Middle frontal gyrus (tissue), 1 donor: ENCODE measurements around the gene JPH2.
"Not testable (repeated sequence)": the region's sequence is repeated elsewhere in the genome, so short reads cannot be mapped to it uniquely, and the experiment has no call there.

Source experiments
- DNase-seq: peaks from one replicate; pipeline ENCODE4 v3.0.0-alpha.2; 2015; ENCODE audit warnings: low spot score; ENCODE audit errors: extremely low spot score

Gene JPH2

DNA sequence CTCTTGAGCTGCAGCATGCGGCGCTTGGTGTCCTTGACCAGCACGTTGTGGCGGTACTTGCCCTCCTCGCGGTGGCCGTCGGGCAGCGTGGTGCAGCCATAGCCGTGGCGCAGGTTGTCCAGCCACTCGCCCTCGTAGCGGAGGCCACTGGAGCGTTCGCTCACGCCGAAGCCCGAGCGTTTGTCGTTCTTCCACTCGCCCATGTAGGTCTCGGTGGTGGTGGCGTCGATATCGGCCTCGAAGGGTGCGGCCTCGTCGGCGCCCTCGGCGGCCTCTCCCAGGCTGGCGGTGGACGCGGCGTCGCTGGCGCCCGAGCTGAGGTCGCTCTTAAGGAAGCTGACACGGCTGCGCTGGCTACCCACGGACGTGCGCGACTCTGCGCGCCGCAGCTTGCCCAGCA is 27.3 kb downstream of the JPH2 start:
- no peak for DNase-seq

DNA sequence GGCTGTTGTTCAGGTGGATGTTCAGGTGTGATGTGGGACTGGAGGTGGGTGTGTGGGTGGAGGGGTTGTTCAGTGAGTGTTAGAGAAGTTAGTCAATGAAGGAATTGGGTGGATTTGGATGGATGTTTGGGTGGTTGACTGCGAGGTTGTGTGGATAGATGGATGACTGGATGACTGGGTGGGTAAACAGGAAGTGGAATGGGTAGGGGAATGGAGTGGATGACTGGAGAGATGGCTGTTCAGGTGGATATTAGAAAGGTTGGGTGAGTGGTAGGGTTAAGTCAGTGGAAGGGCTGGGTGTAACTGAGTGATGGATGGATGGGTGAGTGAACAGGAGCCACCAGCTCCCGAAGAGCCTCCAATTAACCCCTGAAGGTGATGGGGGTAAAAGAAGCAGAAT is 27.9 kb downstream of the JPH2 start:
- no peak for DNase-seq

DNA sequence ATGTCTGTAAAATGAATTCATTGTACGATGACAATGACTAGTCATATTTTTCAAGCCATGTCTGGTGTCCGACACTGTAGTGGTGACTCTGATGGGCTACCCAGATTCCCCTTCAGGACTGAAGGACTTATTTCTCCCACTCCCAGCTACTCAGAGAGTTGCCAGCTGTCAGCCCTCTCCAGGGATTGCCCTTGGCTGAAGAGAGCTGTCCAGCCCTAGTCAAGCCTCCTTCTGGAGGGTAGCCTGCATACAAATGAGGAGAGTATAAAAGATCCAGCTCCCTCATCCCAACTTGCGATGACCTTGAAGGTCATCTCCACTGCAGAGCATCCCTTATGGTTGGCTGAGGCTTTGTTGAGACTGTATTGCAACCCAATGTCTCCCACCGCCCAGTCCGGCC is 29.9 kb downstream of the JPH2 start:
- no peak for DNase-seq

DNA sequence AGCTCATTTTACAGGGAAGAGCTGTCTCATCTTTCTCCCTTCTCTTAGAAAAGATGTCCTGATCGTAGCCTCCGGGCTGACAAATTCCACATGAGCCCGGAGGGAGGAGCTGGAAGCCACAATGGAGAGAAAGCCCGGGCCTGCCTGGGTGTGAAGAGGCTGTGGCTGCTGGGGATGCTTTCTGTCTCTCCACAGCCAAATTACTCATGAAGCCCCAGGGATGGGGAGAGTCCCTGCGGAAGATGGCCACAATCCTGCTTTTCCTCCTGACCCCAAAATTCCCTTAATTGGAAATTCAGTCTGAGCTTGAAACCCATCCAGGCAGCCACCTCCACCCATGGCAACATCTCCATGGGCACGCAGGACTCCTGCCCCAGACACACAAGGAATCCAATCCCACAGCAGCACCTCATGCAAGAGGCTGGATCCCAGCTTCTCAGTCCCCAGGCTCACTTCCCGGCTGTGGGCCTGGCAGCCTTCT is 32.4 kb downstream of the JPH2 start:
- no peak for DNase-seq

DNA sequence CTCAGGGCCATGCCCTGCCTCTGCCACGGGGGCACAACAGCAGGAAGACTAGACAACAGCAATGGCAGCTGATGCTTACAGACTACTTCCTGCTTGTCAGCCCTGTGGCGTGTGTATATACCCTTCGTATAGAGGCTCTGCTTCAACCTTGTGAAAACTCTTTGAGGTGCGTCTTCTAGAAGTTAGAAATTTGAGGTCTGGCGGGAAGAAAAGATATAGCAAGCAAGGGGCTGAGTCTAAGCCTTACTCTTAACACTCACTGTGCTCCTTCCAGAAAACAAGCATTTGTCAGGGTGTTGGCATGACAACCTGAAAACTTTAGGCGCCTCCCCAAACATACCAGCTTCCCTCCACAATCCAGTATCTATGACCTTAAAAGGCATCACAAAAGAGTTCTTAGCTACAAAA is 33.3 kb downstream of the JPH2 start:
- no peak for DNase-seq

DNA sequence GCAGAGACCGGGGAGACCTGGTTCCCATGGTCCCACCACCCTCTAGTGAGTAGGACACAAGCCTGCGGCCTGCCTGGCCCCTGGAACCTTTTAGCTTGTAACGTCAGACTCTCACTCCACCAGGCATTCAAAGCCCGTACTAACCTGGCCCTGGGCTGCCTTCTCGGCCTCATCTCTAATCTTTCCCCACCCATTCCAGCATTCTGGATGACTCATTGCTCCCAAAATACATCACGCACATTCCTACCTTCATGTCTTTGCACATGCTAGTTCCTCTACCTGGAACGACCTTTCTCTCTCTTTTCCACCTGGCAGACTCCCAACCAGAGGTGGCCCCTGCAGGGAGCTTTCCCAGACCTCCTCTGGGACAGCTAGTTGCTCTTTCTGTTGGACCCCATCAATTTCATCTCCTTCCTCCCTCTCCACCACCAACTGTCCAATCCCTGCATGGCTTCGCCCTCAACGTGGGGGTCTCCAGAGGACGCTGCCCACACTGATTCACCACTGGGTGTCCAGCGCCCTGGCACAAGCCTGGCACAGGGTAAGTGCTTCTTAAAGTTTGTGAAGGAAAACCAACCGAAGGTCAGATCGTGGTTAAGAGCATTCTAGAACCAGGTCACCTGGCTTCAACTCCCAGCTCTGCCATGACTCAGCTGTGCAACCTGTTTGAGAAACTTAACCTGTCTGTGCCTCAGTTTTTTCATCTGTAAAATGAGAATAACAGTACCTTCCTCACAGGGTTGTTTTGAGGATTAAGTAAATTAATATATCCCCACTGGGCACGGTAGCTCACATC is 35.2 kb downstream of the JPH2 start:
- DNase-seq: no peak

DNA sequence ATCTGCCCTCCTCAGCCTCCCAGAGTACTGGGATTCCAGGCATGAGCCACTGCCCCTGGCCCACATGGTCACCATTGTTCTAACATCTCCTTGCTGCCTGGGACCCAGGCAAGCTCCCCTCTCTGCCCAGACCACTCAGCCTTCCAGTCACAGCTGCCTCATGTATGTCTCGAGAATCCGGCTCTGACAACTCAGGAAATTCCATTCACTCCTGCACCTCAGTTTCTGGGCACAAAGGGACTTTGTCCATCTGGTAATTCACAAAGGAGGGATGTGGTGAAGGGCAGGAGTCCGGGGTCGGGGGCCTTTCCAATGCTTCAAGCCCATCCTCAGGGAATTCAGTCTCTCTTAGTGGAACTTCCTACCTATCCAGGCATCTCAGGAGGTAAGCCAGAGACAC is 40.7 kb downstream of the JPH2 start:
- no peak for DNase-seq

DNA sequence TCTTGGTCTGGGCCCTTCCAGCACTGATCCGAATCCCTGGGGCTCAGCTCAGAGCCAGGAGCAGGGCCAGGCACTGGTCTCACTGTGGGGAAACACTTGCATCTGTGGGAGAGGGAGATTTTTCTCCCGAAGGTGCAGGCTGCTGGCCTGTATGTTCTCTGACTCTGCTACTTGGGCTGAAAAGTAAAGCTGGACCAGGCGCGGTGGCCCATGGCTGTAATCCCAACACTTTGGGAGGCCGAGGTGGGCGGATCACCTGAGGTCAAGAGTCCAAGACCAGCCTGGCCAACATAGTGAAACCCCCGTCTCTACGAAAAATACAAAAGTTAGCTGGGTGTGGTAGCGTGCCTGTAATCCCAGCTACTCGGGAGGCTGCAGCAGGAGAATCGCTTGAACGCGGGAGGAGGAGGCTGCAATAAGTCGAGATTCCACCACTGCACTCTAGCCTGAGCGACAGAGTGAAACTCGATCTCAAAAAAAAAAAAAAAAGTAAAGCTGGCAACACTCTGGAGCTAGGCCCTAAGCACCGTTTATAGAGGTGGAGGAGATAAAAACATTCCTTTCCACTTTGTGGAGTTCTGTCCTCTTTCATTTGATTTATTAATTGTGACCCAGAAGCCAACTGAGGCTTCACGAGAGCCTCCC is 41.7 kb downstream of the JPH2 start:
- no peak for DNase-seq

DNA sequence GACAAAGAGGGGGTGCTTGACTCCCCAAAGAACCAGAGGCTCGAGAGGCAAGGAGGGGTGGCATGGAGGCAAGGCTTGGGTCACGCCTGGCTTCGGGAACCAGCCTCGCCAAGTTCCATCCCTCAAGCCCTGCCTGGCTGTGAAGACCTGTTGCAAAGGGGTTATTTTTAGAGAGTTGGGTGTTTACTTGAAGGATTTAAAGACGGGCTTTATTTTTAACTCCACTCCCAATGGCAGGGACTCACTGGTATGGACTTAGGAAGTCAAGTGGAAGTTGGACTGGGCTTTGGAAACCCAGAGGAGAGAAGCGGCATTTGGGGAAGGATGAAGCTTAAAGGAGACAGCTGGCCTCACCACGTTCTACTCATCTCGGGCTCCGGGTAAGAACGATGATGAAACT is 43.1 kb downstream of the JPH2 start:
- no peak for DNase-seq

DNA sequence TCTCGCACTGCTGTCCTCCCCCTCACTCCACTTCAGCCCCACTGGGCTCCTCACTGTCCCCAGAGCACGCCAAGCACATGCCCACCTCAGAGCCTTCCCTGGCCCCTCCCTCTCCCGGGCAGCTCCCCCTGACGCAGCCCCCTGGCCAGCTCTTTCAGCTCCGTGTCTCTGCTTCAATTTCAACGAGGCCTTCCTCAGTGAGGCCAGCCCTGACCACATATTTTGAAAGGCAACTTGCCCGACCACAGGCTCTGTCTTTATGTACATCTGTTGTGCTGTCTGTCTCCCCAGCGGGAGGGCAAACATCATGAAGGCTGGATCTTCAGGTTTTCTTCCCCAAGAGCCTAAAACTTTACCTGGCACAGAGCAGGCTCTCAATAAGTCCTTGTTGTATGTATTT is 44.6 kb downstream of the JPH2 start:
- no peak for DNase-seq

DNA sequence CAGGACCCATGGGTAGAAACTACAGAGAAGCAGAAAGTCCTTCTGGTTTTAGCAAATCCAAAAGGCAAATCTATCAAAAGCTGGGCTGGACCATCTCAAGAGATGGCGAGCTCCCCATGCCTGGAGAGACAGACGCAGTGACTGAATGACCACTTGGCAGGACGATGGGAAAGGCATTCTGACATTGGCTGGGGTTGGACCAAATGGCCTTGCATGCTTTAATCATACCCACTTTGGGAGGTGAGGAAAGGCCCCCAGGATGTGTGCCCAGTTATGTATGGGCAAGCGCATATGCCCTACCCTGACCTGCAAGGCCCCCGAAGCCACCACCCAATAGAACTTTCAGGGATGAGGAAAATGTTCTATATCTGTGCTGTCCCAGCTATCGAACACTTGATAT is 45.1 kb downstream of the JPH2 start:
- DNase-seq: no peak

DNA sequence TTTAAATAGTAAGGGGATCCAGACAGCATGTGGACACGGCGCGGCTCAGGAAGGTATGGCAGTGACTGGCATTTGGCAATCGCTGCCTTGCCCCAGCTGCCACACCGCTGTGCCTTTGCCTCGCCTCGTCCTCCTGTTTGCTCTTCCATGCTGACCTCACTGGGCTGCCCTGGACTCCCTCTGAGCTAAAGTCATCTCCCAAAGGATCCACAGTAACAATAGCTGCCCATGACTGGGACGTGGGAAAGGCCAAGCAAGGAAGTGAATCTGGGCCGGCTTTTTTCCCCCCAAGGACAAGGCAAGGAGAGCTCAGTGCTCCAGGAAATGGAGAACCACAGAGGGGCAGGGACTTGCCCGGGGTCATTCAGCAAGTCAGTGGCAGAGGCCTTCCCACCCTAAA is 48.1 kb downstream of the JPH2 start:
- DNase-seq: no peak

DNA sequence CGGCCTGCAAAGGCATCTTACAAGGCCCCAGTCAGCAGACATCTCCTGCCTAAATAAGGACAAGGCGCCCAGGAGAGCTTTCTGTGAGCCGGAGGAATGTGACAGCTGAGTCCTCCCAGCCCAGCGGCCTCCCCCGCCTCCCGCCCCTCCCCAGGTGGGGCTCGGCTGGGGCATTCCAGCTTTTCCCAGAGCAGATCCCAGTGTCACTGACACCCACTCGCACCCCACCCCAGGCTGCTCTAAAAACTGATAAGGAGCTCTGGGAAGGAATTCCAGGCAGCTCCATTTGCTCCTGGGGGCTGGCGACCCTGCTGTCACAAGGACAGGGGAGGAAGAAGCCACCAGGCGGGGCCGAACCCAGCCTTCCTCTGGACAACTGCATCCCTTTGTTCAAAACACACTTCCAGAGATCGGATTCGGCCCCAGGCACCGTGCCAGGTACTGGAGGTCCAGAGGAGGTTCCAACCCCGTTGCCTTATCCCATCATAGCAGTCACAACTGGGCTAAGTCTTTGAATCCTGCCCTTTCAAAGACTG is 49.7 kb downstream of the JPH2 start:
- no peak for DNase-seq

DNA sequence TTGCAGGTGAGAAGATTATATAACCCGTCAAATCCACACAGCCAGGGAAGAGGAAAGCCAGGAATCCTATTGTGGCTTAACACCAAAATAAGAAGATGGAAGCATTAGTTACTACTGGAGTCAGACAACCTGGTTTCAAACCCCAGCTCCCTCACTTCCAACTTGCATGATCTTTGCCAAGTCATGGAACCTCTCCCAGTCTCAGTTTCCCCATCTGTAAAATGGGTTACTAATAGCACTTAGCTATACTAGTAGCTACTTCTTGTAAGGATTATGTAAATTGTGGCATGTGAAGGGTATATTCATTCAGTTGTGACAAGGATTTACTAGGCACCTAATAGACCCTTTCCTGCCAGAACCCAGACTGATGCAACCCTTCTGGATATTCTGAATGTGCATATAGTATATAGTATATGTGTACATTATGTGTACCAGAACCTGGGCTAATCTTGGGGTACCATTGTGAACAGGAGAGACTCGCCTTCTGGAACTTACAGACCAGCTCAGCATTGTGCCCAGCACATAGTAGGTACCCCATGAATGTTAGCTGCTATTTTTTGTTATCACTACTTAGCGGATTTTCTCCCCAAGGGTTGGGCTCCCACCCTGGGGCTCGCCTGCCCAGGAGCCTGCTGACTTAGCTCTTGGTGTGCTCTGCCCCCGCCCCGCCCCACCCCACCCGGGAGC is 50.3 kb downstream of the JPH2 start:
- no peak for DNase-seq

DNA sequence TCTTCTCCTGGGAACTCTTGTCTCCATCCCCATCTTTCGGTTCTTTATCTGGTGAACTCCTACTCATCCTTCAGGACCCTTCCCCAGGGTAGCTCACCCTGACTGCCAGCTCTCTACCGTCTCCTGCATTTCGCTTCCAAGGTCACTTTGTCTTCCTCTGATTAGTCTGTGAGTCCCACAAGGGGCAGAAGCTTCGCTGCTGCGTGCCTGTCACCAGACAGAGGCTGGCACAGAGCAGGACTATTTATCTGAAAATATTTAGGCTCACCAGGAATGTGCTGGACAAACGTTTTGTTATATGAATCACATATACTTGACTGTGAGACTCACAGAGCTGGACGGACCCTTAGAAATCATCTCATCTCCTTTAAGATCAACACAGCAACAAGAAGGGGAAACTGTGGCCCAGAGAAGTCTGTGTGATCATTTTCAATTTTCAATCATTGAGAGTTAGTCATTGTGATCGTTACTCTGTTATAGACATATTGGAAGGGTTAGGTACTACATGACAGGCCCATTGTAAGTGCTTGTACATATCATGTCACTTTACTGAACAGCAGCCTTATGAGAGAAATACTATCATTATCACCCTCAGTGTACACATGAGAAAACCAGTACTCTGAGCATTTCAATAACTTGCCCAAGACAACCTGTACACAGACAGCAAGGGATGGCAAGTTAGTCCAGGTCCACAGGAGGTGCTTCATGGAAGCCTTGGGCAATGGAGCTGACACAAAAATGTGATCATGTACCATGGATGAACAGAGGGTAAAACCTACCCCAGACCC is 51.4 kb downstream of the JPH2 start:
- no peak for DNase-seq

DNA sequence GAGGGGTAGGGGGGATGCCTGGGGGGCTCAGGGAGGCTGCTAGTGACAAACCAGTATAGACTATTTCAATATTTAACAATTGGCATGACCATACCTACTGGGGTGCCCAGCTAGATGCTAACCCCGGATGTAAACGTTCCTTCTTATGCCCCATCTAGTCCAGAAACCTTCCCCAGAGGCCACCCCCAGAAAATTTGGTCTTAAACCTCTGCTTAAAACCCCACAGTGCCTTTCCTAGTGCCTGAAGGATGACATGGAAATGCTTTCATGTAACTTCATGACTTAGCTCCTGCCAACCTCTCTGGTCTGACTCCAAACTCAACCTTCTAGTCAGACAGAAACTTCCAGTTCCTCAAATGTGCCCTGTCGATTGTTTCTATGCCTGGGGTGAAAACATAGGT is 52.0 kb downstream of the JPH2 start:
- DNase-seq: no peak

DNA sequence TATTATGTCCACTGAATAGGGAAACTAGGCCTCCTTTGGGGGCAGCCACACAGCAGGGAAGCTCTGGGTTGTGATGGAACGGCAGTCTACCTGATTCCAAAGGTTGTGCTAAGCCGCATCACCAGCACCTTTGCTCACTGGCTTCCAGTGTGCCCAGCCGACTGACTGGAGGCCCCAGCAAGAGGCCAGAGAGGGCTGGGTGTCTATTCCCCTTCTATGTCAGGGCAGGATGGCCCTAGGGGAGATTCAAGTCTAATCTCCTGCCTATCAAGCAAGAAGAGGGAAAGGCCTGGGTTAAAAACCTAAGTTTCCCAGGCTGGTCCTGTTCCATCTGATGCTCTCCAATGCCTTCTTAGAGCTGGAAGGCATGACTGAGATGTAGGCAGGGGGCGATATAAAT is 53.6 kb downstream of the JPH2 start:
- DNase-seq: no peak

DNA sequence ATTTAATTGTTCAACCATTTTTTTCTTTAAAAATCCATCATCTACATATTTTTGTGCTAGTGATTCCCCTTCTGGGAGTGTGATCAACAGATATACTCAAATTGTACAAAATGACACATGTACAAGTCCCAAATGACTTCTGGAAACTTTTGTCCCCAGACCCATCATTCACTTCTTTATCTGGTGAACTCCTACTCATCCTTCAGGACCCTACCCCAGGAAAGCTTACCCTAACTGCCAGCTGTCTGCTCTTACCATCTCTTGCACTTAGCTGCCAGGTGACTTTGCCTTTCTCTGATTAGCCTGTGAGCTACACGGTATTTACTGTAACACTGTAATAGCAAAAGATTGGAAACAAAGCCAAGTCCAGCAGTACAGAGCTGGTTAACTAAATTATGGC is 55.3 kb downstream of the JPH2 start:
- DNase-seq: no peak

DNA sequence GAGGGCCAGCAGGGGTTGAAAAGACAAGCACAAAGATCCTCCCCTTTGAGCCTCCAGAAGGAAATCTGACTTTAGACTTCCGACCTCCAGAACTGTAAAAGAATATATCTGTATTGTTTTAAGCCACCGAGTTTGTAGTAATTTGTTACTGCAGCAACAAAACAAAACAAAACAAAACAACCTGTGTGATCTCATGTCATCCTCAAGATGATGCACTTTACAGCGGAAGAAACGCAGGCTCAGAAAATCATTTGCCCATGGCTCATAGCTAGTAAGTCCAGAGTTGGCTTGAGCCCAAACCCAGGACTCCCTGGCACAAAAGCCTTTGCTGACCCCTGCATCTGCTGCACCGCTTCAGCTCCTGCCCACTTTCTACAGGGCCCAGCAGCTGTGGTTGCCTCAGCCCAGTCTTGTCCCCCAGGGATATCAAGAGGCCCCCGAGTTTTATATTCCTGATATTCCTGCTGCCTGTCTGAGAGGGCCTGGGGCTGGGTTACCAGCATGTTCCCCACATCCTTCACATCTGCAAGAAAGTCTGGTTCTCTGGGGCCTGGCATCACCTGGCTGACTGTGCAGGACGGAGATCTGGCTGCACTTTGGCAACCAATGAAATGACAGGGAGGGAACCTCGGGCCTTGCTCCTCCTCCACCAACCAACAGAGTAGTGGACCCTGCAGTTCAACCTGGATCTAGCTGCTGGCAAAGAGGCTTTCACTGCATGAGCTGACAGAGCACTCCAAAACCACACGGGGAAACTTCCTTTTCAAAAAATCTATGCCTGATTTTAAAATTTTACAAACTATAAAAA is 56.9 kb downstream of the JPH2 start:
- DNase-seq: no peak

DNA sequence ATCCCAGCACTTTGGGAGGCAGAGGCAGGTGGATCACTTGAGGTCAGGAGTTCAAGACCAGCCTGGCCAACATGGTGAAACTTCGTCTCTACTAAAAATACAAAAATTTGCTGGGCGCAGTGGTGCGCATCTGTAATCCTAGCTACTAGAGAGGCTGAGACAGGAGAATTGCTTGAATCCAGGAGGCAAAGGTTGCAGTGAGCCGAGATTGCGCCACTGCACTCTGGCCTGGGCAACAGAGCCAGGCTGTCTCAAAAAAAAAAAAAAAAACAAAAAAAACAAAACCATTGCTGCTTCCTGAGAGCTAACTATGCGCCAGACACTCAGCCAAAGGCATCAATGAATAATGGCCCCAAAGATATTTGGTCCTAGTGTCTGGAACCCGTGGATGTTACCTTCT is 57.7 kb downstream of the JPH2 start:
- DNase-seq: not testable (repeated sequence)

DNA sequence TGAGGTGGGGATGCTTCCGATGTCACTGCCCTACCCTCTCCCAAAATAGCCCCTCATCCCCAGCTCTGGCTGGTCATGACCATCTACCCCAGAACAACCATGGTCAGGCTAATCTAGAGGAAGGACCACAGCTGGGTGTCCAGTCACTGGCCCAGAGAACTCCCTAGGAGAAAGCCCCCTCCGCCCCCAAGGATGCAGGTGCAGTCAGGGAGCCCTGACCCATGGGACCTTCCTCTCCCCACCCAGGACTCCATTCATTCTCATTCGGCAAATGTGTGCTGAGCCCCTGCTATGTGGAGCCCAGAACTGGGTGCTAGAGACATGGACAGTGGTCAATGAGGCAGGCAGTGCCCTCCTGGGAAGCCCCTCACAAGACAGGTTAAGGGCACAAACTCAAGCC is 60.5 kb downstream of the JPH2 start:
- no peak for DNase-seq
